Measurements from ENCODE around the gene CYB5D1.

- no peak for TF ChIP-seq CTCF (conservative IDR thresholded peaks at IDR 0.05; ENCODE audit: low read length)
- TF ChIP-seq EZH2phosphoT487 (IDR thresholded peaks at IDR 0.05; ENCODE audit: borderline replicate concordance, low read depth, low read length) = no peak
Measured at GRCh38 chr17:7885367-7886226, 27.8 kb downstream of the CYB5D1 start.

All from OCI-LY7 (cell line).